HT-29 (cell line): Measurements from ENCODE around the gene OSMR. TPM values are rescaled to one million over a fixed set of nuclear protein-coding genes. Genes with fewer than 3 reads are reported as not detected.
A peak's percentile ranks its signal among the peaks of the same experiment; 100 is the strongest.

Experiments
- DNase-seq: peaks from one replicate; pipeline ENCODE4 v3.0.0-alpha.2; 2015; ENCODE audit warnings: low spot score
- total RNA-seq: library from RNA; depleted of rRNA; stranded (reverse); fragments of >200 nt; shearing (Covaris generic); gene quantifications from 2 replicates; pipeline ENCODE4 v1.2.3, GENCODE V29; 2014; rRNA removed

The OSMR gene
- total RNA-seq = not detected in 2 replicates

- DNase-seq = no peak
Observed at GRCh38 chr5:38845526-38846378, at the start of gene OSMR. Gene OSMR (plus strand): TSS chr5:38846012. CDS start chr5:38869045, 23,033 bp downstream.

- no peak for DNase-seq
Observed at GRCh38 chr5:38796742-38797108, 49.1 kb upstream of the OSMR start.

- no peak for DNase-seq
Observed at GRCh38 chr5:38797838-38798237, 48.0 kb upstream of the OSMR start.

- no peak for DNase-seq
Observed at GRCh38 chr5:38799556-38800377, 46.0 kb upstream of the OSMR start.

- DNase-seq = no peak
Observed at GRCh38 chr5:38800515-38800914, 45.3 kb upstream of the OSMR start.

GRCh38 chr5:38802125-38802524 lies 43.7 kb upstream of the OSMR start:
- no peak for DNase-seq

- no peak for DNase-seq
Observed at GRCh38 chr5:38803246-38803645, 42.6 kb upstream of the OSMR start.

GRCh38 chr5:38806775-38807258 lies 39.0 kb upstream of the OSMR start:
- DNase-seq = peak; percentile 7

GRCh38 chr5:38807570-38808483 lies 38.0 kb upstream of the OSMR start:
- no peak for DNase-seq

- DNase-seq = no peak
Observed at GRCh38 chr5:38808666-38809343, 37.0 kb upstream of the OSMR start.

- peak; percentile 75 for DNase-seq
Observed at GRCh38 chr5:38809388-38810359, 36.1 kb upstream of the OSMR start.

- no peak for DNase-seq
Observed at GRCh38 chr5:38814879-38815278, 30.9 kb upstream of the OSMR start.

GRCh38 chr5:38816083-38817030 lies 29.5 kb upstream of the OSMR start:
- no peak for DNase-seq

GRCh38 chr5:38821679-38822078 lies 24.1 kb upstream of the OSMR start:
- no peak for DNase-seq

GRCh38 chr5:38823503-38823902 lies 22.3 kb upstream of the OSMR start:
- no peak for DNase-seq

- DNase-seq = no peak
Observed at GRCh38 chr5:38824821-38825220, 21.0 kb upstream of the OSMR start.

GRCh38 chr5:38825494-38825893 lies 20.3 kb upstream of the OSMR start:
- no peak for DNase-seq

- no peak for DNase-seq
Observed at GRCh38 chr5:38827525-38827924, 18.3 kb upstream of the OSMR start.
